ENCODE measurements around the gene ABHD16B.
"Not testable (repeated sequence)": the region's sequence is repeated elsewhere in the genome, so short reads cannot be mapped to it uniquely, and the experiment has no call there.

ABHD16B gene

DNA sequence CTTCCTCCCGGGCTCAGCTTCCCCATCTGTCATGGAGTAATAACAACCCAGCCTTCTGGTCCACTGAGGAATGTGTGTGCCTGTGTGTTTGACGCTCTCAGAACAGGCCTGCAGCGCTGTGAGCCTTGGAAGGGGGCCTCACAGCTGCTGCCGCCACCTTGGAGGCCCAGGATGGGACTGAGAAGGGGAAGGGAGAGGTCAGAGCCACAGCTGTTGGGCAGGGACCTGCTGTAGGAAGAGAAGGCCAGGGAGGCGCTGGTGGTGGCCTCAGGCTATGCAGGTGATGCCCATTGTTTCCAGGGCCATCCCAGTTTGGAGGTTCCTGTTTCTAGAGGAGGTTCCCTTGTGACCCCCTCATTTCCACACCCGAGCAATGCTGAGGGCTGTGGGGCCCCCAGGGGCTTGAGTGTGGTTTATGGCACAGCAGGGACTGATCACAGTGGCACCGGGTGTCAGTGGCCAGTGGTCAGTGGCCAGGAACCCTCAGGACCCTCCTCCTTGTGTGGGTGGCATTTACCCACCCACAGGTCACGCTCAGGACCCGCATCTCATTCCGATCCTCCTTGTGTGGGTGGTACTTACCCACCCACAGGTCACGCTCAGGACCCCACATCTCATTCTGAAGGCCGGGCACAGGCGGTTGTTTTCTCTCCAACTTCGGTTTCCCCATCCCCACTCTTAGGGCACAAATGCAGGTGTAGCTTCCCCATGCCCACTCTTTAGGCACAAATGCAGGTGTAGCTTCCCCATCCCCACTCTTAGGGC is 17.8 kb downstream of the ABHD16B start:
- DNase-seq (ENCODE audit: low read depth) = no peak

DNA sequence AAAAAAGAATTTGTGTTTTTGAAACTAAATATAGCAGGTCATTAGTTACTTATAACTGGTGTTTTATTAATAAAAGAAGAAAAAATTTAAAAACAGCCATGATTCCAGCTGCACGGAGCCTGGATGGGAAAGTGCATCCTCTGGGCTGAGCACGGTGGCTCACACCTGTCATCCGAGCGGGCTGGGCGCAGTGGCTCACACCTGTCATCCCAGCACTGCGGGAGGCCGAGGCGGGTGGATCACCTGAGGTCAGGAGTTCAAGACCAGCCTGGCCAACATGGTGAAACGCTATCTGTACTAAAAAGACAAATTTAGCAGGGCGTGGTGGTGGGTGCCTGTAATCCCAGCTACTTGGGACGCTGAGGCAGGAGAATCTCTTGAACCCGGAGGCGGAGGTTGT is 19.6 kb downstream of the ABHD16B start:
- not testable (repeated sequence) for DNase-seq (ENCODE audit: low read depth)

DNA sequence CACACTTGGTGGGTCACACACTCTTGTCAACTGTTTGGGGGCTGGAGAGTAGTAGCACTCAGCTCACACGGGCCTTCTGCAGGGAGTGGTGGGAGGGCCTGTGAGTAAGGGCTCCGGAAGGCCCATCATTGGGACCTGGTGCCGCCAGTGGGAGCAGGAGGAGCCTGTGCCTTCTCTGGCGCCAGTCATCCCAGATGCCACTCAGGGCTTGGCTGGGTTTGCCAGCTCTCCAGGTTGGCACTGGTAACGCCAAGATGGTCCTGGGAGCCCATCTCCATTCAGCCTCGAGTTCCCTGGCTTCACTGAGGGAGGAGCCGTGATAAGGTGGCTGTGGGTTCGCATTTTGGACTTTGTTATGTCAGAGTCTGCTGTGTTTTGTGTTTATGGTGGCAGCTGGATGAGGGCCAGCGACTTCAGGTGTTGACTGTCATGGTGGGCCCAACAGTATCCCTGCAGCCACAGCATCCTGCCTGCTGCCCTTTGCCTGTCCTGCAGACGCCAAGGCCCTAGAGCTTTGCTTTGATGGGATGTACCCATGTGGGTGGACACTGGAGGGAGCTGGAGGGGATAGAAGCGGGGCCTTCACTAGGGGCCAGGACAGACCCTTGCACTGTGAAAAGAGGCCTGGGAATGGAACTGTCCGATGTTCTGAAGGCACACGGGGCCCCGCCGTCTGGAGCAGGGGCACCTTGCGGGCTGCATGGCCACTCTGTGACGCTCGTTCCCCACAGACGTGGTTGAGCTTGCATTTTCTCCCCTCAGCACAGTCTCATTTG is 20.3 kb downstream of the ABHD16B start:
- DNase-seq (ENCODE audit: low read depth) = no peak

DNA sequence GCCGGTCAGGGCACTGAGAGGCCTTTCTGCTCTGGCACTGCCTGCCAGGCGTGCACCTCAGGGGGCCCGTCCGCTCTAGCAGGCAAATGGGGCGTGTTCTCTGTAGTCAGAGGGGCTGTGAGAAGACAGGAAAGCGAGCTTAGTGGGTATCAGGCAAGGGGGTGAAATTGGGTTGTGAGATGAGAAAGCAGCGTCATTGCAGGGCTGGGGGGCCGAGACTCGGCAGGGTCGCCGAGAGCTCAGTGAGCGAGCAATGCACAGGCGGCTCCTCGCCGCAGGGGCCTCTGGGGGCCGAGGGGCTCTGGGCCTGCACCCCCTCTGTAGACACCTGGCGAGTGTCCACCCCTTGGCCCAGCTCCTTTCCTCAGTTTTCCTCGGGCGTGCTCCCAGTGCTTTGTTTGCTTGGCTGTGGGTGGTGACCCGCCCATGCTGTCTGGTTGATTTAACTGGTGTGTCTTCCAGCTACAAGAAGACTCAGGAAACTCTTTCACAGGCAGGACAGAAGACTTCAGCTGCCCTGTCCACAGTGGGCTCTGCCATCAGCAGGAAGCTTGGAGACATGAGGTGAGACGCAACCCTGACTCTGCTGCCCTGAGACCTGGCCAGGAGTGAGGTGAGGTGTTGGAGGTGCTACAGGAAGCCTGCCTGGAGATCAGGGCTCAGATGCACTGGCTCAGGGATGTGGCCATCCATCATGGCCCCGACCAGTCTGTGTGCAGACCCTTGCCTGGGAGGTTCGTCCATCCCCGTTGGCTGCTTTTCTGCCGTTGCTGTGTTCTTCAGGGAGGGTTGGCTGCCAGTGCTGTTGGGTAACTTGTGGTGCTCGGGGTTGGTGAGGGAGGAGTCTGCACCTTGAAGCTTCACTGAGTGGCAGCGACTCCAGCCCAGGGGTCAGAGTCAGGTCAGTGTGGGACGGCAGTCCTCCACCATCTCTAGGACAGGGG is 21.2 kb downstream of the ABHD16B start:
- DNase-seq (ENCODE audit: low read depth) = no peak

DNA sequence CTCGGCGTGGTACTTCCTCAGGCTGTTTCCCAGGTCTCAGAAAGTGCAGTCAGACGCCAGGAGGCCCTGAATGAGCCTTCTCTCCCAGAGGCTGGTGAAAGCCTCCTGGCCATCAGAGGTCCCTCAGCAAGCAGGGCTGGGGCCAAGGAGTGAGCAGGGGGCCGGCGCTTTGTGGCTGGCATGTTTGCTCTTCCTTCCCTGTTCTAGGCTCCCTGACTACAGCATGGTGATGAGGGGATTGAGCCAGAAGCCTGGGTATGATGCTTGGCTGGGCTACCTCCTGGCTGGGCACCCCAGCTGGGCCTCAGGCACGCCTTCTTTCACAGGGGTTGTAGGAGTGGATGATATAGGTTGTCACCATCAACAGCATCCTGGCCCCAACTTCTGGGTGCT is 21.9 kb downstream of the ABHD16B start:
- no peak for DNase-seq (ENCODE audit: low read depth)

DNA sequence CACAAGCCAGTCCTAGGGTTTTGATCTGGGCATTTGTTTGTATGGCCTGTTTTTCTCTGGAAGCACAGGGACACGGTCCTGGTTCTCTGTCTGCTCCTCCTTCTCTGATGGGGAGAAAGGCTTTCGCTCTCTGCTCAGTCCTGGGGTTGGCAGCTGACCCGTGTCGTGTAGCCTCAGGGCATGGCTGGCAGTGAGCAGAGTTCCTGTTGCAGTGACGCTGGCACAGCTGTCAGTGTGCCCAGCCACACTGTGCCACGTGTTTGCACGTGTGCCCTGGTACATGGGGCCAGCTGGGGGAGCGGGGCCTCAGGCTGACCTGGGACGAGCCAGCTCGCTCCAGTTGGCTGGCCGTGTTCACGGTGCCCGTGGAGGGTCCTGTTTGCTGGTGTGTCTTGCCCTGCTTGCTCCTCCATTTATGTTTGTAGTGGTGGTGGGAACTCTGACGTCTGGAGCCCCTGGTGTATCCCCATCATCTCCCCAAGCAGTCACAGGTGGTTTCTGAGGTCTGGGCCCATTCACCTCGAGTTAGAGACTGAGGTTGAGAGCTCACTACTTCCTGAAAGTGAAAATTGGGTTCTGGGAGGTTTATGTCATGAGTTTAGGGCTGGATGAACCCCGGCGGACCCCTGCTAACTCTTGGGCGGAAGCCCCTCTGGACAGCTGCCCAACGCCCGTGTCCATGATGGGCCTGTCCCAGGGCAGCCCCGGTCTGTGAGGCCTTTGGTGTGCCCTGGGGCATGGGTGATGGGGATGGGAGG is 23.4 kb downstream of the ABHD16B start:
- no peak for DNase-seq (ENCODE audit: low read depth)

DNA sequence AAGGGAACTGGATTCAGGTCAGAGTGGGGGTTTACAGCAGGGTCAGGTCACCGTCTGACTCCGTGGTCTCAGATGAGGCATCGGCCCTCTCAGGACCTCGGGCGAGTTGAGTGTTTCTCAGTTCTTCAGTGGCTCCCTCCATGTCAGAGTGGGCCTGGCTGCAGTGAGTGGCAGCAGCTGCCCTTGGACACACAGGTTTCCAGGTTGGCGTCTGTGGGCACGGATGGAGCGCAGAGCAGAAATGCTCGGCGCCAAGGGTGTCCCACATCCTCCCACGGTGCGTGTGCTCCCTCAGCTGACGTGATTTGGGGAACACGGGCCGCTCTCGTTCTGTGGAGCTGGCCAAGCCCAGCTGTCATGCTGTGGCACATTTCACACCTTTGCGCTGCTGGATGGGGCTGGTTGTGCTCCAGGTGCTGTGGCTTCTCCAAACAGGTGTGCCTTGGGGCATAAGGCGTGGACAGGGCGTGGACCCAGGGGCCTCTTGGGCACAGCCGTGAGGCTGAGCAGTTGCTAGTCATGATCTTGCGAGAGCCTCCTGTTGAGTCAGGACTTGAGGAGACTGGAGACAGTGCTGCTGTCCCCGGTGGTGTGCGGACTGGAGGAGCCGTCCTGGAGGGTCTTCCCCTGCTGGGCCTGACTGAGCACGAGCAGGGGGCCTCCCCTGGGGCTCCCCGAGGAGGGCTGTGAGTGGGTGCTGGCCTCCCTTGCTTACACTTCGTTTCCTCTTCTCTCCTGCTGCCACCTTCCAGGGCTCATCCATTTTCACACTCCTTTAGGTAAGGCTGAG is 24.2 kb downstream of the ABHD16B start:
- DNase-seq (ENCODE audit: low read depth) = no peak

DNA sequence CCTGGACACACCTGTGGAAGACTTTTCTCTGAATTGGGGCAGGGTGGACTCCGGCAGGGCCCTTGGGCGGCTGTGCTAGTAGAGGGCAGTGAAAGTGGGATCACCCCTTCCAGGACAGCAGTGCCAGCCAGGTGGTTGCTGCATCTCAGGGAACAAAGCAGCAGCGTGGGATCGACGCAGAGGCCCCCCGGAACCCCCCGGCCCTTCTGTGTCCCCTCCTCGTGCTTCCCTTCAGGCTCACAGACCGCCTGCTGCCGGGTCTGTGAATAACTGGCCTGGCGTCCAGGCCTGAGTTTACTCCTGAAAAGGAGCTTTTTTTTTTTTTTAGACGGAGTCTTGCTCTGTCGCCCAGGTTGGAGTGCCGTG is 24.7 kb downstream of the ABHD16B start:
- no peak for DNase-seq (ENCODE audit: low read depth)

DNA sequence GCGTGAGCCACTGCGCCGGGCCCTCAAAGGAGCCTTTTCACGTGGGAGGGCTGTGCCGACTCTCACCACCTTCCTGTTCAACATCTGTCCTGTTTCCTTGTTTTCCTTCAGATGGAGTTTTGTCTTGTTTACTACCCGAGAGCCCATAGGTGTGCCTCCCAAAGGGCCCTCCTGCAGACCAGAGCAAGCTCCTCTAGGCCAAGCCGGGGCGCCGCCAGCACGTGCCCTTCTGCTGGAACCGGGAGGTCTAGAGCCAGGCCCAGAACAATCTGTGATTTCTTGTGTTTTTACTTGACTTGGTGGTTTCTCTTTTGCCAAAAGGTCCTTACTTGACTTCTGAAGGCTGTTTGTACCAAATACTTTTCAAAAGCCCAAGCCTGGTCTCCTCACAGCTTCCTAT is 25.6 kb downstream of the ABHD16B start:
- no peak for DNase-seq (ENCODE audit: low read depth)

DNA sequence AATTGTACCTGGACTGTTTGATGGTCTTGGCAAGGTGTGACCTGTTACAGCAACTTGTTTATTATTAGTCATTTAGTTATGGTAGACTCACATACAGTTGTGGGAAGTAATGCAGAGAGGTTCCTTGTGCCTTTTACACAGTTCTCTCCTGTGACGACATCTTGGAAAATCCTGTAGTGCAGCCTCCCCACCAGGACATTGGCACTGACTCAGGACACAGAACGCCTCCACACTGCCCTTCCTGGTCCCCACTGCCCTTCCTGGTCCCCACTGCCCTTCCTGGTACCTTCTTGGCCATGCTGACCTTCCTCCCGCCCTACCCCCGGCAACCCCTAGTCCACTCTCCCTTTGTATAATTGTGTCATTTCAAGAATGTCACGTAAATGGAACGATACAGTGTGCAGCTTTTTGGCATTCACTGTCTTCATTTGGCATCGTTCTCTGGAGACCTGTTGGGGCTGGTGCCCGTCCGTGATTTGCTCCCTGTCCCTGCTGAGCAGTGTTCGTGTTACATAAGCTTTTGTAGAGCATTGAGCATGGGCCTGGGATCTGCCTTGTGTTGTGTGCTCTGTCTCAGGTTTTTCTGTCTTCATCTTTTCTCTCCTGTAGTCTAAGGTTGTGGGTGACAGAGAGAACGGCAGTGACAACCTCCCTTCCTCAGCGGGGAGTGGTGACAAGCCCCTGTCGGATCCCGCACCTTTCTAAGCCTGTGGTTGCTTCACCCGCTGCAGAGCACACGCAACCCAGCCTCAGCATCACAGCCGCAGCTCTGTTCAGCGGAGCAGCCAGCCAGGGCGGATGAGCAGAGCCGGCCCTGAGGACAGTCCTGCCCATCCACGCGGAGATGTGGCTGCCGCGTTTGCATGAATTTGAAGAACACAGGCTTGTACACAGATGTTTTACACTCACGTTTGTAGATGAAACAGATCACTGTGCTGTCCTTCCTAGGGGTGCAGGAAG is 28.2 kb downstream of the ABHD16B start:
- DNase-seq (ENCODE audit: low read depth) = no peak

DNA sequence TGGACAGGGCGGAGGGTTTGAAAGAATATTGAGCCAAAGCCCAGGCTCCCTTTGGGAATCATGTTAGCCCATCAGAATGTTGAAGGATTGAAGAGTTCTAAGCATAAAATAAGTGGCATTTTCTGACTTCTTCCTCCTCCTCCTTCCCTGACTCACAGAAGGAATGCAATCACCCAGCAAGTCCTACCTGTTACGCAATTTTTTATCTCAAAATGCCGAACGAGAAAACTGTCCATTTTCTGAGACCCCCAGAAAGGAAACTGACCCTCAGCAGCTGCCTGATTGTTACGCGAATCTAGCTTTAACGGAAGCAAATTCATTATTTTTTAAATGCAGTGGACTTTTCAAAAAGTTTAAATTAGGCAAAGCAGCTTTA is 28.9 kb downstream of the ABHD16B start:
- no peak for DNase-seq (ENCODE audit: low read depth)

DNA sequence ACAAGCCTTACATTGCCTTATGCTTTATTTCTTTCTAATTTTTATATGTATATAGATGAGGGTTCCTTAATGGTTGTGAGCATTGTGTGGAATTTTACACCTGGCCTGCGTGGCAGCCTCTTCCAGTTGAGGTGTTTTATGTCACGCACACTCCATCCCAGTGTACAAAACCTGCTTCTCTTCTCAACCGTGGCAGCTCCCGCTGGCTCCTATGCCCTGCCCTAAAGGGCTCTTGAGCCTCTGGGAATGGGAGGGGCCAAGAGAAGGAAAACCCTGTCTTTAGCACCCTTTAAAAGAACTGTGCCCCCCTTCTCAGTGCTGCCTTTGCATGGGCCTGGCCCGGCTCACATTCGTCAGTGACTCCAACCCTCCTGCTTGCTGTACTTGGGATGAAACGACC is 29.3 kb downstream of the ABHD16B start:
- DNase-seq (ENCODE audit: low read depth) = no peak

DNA sequence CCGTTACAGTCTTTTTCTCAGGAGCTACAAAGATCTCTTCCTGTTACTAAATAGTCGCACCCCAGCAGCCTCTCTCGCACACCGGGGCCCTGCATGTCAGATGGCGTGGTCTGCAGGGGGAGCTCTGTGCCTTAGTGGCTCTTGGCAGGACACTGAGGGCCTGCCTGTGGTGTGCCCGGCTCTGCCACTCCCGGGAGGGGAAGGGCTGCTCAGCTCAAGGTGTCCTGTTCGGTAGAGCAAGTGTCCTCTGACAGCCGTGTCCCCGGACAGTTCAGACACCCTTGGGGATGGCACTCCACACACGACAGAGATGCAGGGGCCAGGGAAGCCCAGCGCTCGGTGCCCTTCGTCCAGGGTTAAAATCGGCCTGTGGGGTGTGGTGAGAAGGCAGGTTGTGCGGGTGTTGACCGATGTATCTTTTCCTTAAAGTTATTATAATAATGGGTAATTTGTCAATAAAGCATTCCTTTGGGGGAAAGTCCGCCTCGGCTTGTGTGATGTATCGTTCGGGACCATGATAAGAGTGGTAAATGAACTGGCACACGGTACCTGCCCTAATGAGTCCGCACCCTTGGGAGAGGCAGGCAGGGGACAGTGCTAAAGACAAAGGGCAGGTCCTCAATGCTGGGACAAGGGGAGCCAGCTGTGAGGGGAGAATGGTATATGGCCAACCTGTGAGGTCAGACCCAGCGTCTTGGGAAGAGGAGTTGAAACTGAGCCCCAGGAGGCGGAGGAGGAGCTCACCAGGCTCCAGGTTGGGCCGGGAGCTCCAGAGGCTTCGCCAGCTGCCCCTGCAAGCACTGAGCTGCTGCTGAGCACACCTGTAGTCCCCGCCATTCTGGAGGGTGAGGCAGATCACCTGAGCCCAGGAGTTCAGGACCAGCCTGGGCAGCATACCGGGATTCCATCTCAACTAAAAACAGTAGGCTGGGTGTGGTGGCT is 30.0 kb downstream of the ABHD16B start:
- no peak for DNase-seq (ENCODE audit: low read depth)

DNA sequence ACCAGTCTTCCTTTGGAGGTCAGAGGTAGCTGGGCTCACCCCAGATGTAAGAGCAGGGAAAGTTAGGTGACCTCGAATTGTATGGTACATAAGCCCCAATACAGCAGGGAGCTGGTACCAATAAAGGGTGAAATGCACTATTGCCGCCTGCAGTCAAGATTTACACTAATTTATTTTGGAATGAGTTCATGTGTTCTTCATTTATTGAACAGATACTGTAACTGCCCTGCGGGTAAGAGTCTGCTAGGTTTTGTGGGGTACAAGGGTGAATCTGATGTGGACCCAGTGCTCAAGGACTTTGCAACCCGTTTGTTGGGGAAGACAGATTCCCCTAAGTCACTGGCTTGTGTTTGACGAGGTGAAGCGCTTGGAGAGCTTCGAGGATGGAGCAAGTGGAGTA is 31.1 kb downstream of the ABHD16B start:
- DNase-seq (ENCODE audit: low read depth) = no peak

DNA sequence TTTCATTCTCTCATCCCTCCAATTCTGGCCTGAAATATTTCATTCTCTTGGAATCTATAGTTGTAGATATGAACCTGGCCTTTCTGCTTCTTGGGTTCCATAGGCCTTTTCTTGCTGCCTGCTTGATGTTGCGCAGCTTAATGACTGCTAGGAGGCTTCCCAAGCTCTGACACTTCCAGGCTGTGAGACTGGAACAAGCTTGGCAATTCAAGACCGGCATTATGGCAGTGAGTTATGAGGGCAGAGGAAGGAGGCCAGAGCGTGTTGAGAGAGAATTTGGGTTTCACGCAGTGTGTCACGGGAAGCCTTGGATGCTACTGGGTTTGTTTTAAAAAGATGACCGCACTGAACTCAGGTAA is 32.7 kb downstream of the ABHD16B start:
- no peak for DNase-seq (ENCODE audit: low read depth)

DNA sequence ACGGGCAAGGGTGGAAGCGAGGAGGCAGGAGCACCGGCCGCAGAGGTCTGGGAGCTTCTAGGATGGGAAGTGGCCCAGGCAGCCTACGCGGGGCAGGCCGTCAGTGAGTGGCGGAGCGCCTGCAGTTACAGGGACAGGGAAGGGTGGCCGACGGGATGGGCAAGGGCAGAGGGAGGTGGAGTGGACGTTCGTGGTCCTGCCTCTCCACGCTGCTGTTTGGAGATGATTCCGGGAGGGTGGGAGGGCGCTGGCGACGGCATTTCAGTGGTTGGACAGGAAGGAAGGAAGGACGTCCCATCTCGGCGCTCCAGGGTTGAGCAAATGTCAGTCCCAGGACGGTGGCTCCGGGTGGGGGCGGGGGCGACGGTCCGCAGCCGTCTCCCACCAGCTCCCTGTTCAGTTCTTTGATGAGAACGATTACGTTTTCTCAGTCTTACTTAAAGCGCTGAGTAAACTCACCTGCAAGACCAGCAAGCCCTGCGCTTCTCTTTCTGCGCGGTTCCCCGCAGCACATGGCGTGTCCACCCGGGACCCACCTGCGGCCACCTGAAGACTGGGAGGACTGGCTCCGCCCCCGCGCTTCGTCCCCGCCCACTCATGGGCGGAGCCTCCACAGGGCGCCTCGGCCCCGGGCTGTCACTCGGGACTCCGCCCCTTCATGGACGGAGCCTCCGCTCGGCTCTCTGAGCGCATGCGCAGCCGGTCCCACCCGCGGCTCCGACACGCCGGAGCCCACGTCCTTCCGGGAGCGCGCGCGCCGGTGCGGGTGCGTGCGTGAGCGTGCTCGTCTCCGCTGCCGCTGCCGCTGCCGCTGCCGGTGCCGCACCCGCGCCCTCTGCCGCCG is 33.3 kb downstream of the ABHD16B start, which contains the start of gene DNAJC5:
Gene DNAJC5 (plus strand): TSS at position 769 of the 844 bp plus-strand sequence. CDS start 33,220 bp downstream, outside the sequence.
- peak; percentile 81 for DNase-seq (ENCODE audit: low read depth)

DNA sequence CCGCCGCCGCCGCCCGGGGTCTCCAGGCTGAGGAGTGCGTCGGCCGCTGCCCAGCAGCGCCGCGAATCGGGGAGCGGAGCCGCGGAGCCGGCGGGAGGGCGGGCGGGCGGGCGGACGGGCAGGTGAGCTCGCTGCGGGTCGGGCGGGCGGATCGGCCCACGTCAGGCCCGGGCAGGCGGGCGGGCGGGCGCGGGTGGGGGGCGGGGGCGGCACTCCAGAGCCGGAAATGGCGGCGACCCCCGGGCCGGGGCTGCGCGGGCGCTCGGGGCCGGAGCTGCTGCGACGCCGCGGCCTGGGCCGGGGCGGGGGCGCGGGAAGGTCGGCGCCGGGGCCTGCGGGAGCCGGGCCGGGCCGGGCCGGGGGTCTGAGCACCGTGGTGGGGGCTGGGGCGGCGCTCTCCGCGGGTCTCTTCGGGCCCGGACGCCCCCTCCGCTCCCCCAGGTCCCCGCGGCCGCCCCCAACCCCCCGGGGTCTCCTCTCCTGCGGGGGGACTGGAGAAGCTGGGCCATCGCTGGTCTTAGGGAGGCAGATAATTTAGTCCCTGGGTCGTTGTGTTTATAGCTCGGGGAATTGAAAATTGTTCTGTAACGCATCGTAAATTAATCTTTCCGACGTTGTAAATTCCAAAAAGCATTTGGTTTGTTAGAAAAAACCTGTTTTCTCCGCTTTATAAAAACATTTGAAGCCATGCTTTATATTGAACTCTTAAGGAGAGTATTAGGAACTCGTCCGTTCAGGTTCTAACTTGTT is 34.1 kb downstream of the ABHD16B start:
- DNase-seq (ENCODE audit: low read depth) = no peak

All from stromal cell of bone marrow (primary cell).